ENCODE measurements around the gene XNDC1N.
"Not testable (repeated sequence)": the region's sequence is repeated elsewhere in the genome, so short reads cannot be mapped to it uniquely, and the experiment has no call there.

Gene XNDC1N

GRCh38 chr11:71914617-71915189, 13.7 kb downstream of the XNDC1N start:
- DNase-seq (ENCODE audit: low spot score) = no peak
- Histone ChIP-seq H3K27ac (no peak overlapping the region), H3K4me3 (no peak overlapping the region)
- TF ChIP-seq CTCF (IDR thresholded peaks at IDR 0.05) = no peak

GRCh38 chr11:71913756-71914526, 14.5 kb downstream of the XNDC1N start:
- no peak for TF ChIP-seq CTCF (IDR thresholded peaks at IDR 0.05)
- DNase-seq (ENCODE audit: low spot score) = no peak
- H3K27ac ChIP-seq = no peak overlapping the region
- no peak overlapping the region for H3K4me3 ChIP-seq

GRCh38 chr11:71911986-71912340, 16.4 kb downstream of the XNDC1N start:
- not testable (repeated sequence) for DNase-seq (ENCODE audit: low spot score); H3K27ac ChIP-seq; H3K4me3 ChIP-seq

- DNase-seq (ENCODE audit: low spot score); H3K27ac ChIP-seq; H3K4me3 ChIP-seq: not testable (repeated sequence)
These were observed 16.9 kb downstream of the XNDC1N start for GRCh38 chr11:71911321-71911985.

- H3K27ac ChIP-seq; H3K4me3 ChIP-seq; DNase-seq (ENCODE audit: low spot score): not testable (repeated sequence)
These were observed 17.6 kb downstream of the XNDC1N start for GRCh38 chr11:71910775-71911174.

GRCh38 chr11:71908218-71908617, 20.2 kb downstream of the XNDC1N start:
- TF ChIP-seq CTCF (IDR thresholded peaks at IDR 0.05) = no peak
- DNase-seq (ENCODE audit: low spot score) = no peak
- H3K4me3 ChIP-seq = no peak overlapping the region
- no peak overlapping the region for H3K27ac ChIP-seq

GRCh38 chr11:71901137-71901536, 27.3 kb downstream of the XNDC1N start:
- DNase-seq (ENCODE audit: low spot score); H3K27ac ChIP-seq; H3K4me3 ChIP-seq: not testable (repeated sequence)

GRCh38 chr11:71895961-71896360, 32.4 kb downstream of the XNDC1N start:
- Histone ChIP-seq H3K27ac (no peak overlapping the region), H3K4me3 (no peak overlapping the region)
- no peak for TF ChIP-seq CTCF (IDR thresholded peaks at IDR 0.05)
- DNase-seq (ENCODE audit: low spot score) = no peak

GRCh38 chr11:71889181-71889872, 39.1 kb downstream of the XNDC1N start:
- DNase-seq (ENCODE audit: low spot score); H3K4me3 ChIP-seq; H3K27ac ChIP-seq: not testable (repeated sequence)

GRCh38 chr11:71888335-71889010, 39.9 kb downstream of the XNDC1N start:
- not testable (repeated sequence) for H3K4me3 ChIP-seq; H3K27ac ChIP-seq; DNase-seq (ENCODE audit: low spot score)

GRCh38 chr11:71885806-71886205, 42.6 kb downstream of the XNDC1N start:
- not testable (repeated sequence) for H3K4me3 ChIP-seq; H3K27ac ChIP-seq; DNase-seq (ENCODE audit: low spot score)
